OCI-LY1 (cell line): ENCODE results near the gene ARF5.

Experiments used
- CTCF ChIP-seq: fragments of 200-600 bp; sonication (generic), shearing (Covaris generic); IDR thresholded peaks from 2 replicates; pipeline ENCODE4 v1.5.1; 2017; ENCODE audit warnings: mild to moderate bottlenecking, antibody characterized with exemption, low read length, moderate library complexity, mixed read lengths
- EZH2 ChIP-seq: fragments of 200-600 bp; sonication (generic), shearing (Covaris generic); IDR thresholded peaks from 2 replicates; pipeline ENCODE4 v1.8.0; 2017; ENCODE audit warnings: borderline replicate concordance, mixed run types, mild to moderate bottlenecking, antibody characterized with exemption, low read length, moderate library complexity, mixed read lengths

DNA sequence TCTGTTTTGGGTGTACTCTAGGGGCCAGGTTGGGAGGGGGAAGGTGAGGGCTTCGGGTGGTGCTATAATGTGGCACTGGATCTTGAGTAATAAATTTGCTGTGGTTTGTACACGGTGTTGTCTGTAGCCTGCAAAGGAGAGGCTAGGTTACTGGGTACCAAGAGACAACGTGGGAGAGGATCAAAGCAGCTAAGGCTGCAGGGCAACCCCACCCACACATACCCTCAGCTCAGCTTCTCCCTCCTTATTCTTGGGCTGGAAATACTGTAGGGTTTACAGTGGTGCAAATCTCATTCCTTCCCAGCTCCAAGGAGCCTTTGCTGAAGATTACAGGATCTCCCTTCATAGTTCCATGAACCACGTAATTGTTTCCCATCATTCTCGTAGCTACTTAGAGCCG is 3.4 kb downstream of the ARF5 start:
- TF ChIP-seq EZH2 (no peak), CTCF (no peak)
